Karpas-422 (cell line): ENCODE results near the gene CALML5. TPM values are rescaled to one million over a fixed set of nuclear protein-coding genes. Genes with fewer than 3 reads are reported as not detected.

Experiments used
- DNase-seq: peaks from one replicate; pipeline ENCODE4 v3.0.0-alpha.2; 2015
- H2AFZ ChIP-seq: fragments of 200-600 bp; sonication (generic); 2 replicates; pipeline ENCODE4 v1.6.1; 2014; ENCODE audit warnings: antibody characterized with exemption, low read length, mixed read lengths
- H3K27ac ChIP-seq: fragments of 200-600 bp; sonication (generic); 2 replicates; pipeline ENCODE4 v1.5.1; 2014; ENCODE audit warnings: mild to moderate bottlenecking, low read length, moderate library complexity
- H3K27me3 ChIP-seq: fragments of 200-600 bp; sonication (generic); 2 replicates; pipeline ENCODE4 v1.6.1; 2014; ENCODE audit warnings: low read length, mixed read lengths
- H3K36me3 ChIP-seq: fragments of 200-600 bp; sonication (generic); 2 replicates; pipeline ENCODE4 v1.6.1; 2014; ENCODE audit warnings: low read length, mixed read lengths; ENCODE audit not compliant: insufficient read depth
- H3K4me1 ChIP-seq: fragments of 200-600 bp; sonication (generic); 2 replicates; pipeline ENCODE4 v1.6.1; 2014; ENCODE audit warnings: mild to moderate bottlenecking, low read length, mixed read lengths
- H3K4me2 ChIP-seq: fragments of 200-600 bp; sonication (generic); 2 replicates; pipeline ENCODE4 v1.6.1; 2014; ENCODE audit warnings: low read length, low read depth, mild to moderate bottlenecking; ENCODE audit not compliant: poor library complexity, severe bottlenecking
- H3K4me3 ChIP-seq: fragments of 200-600 bp; sonication (generic); 2 replicates; pipeline ENCODE4 v1.5.1; 2014; ENCODE audit warnings: mild to moderate bottlenecking, antibody characterized with exemption, low read length, mixed read lengths
- H3K79me2 ChIP-seq: fragments of 200-600 bp; sonication (generic); 2 replicates; pipeline ENCODE4 v1.6.1; 2014; ENCODE audit warnings: mild to moderate bottlenecking, low read length, mixed read lengths
- H3K9ac ChIP-seq: fragments of 200-600 bp; sonication (generic); 2 replicates; pipeline ENCODE4 v1.6.0; 2014; ENCODE audit warnings: low read length
- H3K9me2 ChIP-seq: fragments of 200-600 bp; sonication (generic), shearing (Covaris generic); replicated peaks from 2 replicates; pipeline ENCODE4 v1.6.0; 2014; ENCODE audit warnings: mild to moderate bottlenecking, low read length, moderate library complexity; ENCODE audit not compliant: insufficient read depth
- H3K9me3 ChIP-seq: fragments of 300-700, 200-600 bp; sonication (generic); 2 replicates; pipeline ENCODE4 v1.6.1; 2014; ENCODE audit warnings: low read length, mixed read lengths
- H4K20me1 ChIP-seq: fragments of 200-600 bp; sonication (generic); 2 replicates; pipeline ENCODE4 v1.6.1; 2014; ENCODE audit warnings: mild to moderate bottlenecking, antibody characterized with exemption, low read length, low read depth; ENCODE audit not compliant: insufficient read depth
- total RNA-seq: library from RNA; depleted of rRNA; stranded (reverse); fragments of >200 nt; shearing (Covaris generic); gene quantifications from 2 replicates; pipeline ENCODE4 v1.2.3, GENCODE V29; 2014; ENCODE audit warnings: low replicate concordance

CALML5 gene
- total RNA-seq, 1 experiment from 2014 or later = not detected

DNA sequence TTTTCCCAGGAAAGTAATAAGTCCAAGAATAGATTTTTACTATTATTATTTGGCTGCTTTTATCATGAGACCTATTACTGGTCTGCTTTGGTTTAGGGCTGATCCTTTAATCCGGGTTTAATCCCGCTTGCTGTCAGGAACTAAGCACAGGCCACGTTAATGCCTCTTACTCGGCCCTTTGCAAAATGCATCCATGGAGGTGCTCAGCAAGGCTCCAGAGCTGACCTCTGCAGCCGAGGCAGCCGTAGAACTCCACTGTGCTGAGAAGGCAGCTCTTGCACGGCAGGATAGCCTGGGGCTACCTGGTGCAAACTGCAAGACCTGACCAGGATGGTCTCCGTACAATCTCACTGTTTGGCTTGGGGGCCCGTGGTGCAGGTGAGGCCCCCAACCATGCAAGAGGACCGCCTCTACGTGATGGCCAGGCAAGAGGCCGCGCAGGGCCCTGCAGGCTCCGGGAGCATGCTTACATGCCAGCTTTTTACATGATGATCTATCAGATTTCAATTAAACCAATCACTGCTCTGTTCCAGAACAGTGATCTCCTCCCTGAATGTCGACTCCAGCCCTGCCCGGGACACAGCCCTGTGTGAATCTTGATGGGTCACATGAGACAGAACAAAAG, 15.0 kb upstream of the CALML5 start:
- H3K9ac ChIP-seq = no peak overlapping the region
- DNase-seq = no peak
- H3K4me1 ChIP-seq = no peaks in the 10 kb centered on the region
- H3K27ac ChIP-seq = no peak overlapping the region
- no peaks in the 10 kb centered on the region for H3K79me2 ChIP-seq
- no peak overlapping the region for H2AFZ ChIP-seq
- H3K4me3 ChIP-seq = no peak overlapping the region
- no peaks in the 10 kb centered on the region for H3K9me2 ChIP-seq
- H3K9me3 ChIP-seq = no peaks in the 10 kb centered on the region
- H4K20me1 ChIP-seq = no peaks in the 10 kb centered on the region
- no peak overlapping the region for H3K4me2 ChIP-seq
- no peaks in the 10 kb centered on the region for H3K27me3 ChIP-seq
- no peaks in the 10 kb centered on the region for H3K36me3 ChIP-seq

GRCh38 chr10:5512881-5513612, 13.7 kb upstream of the CALML5 start:
- Histone ChIP-seq H3K9me2 (no peaks in the 10 kb centered on the region), H2AFZ (no peak overlapping the region), H3K4me1 (no peaks in the 10 kb centered on the region), H3K36me3 (no peaks in the 10 kb centered on the region), H3K4me2 (no peak overlapping the region), H3K9me3 (no peaks in the 10 kb centered on the region), H3K79me2 (no peaks in the 10 kb centered on the region), H3K4me3 (no peak overlapping the region), H3K27ac (no peak overlapping the region), H3K27me3 (no peaks in the 10 kb centered on the region), H4K20me1 (no peaks in the 10 kb centered on the region), H3K9ac (no peak overlapping the region)
- DNase-seq = no peak

- Histone ChIP-seq H2AFZ (no peak overlapping the region), H3K4me3 (no peak overlapping the region), H3K36me3 (no peaks in the 10 kb centered on the region), H3K27me3 (no peaks in the 10 kb centered on the region), H3K4me2 (no peak overlapping the region), H4K20me1 (no peaks in the 10 kb centered on the region), H3K9ac (no peak overlapping the region), H3K27ac (no peak overlapping the region), H3K9me2 (no peaks in the 10 kb centered on the region), H3K79me2 (no peaks in the 10 kb centered on the region), H3K9me3 (no peaks in the 10 kb centered on the region), H3K4me1 (no peaks in the 10 kb centered on the region)
- DNase-seq = no peak
These were observed 13.0 kb upstream of the CALML5 start for GRCh38 chr10:5512331-5512730.

- H4K20me1 ChIP-seq = no peaks in the 10 kb centered on the region
- H3K4me1 ChIP-seq = no peaks in the 10 kb centered on the region
- H3K36me3 ChIP-seq = no peaks in the 10 kb centered on the region
- no peaks in the 10 kb centered on the region for H3K9me2 ChIP-seq
- DNase-seq = no peak
- H3K79me2 ChIP-seq = no peaks in the 10 kb centered on the region
- H3K4me2 ChIP-seq = no peak overlapping the region
- H3K4me3 ChIP-seq = no peak overlapping the region
- no peak overlapping the region for H3K9ac ChIP-seq
- H3K27ac ChIP-seq = no peak overlapping the region
- no peaks in the 10 kb centered on the region for H3K9me3 ChIP-seq
- no peak overlapping the region for H2AFZ ChIP-seq
- no peaks in the 10 kb centered on the region for H3K27me3 ChIP-seq
These were observed 12.5 kb upstream of the CALML5 start for GRCh38 chr10:5511885-5512280.

GRCh38 chr10:5511231-5511884, 12.0 kb upstream of the CALML5 start:
- H2AFZ ChIP-seq = no peak overlapping the region
- no peak overlapping the region for H3K9ac ChIP-seq
- H3K4me1 ChIP-seq = no peaks in the 10 kb centered on the region
- no peaks in the 10 kb centered on the region for H3K9me2 ChIP-seq
- no peaks in the 10 kb centered on the region for H3K36me3 ChIP-seq
- H3K4me3 ChIP-seq = no peak overlapping the region
- H3K9me3 ChIP-seq = no peaks in the 10 kb centered on the region
- no peak overlapping the region for H3K4me2 ChIP-seq
- no peaks in the 10 kb centered on the region for H3K79me2 ChIP-seq
- no peak overlapping the region for H3K27ac ChIP-seq
- no peaks in the 10 kb centered on the region for H3K27me3 ChIP-seq
- DNase-seq = no peak
- no peaks in the 10 kb centered on the region for H4K20me1 ChIP-seq

DNA sequence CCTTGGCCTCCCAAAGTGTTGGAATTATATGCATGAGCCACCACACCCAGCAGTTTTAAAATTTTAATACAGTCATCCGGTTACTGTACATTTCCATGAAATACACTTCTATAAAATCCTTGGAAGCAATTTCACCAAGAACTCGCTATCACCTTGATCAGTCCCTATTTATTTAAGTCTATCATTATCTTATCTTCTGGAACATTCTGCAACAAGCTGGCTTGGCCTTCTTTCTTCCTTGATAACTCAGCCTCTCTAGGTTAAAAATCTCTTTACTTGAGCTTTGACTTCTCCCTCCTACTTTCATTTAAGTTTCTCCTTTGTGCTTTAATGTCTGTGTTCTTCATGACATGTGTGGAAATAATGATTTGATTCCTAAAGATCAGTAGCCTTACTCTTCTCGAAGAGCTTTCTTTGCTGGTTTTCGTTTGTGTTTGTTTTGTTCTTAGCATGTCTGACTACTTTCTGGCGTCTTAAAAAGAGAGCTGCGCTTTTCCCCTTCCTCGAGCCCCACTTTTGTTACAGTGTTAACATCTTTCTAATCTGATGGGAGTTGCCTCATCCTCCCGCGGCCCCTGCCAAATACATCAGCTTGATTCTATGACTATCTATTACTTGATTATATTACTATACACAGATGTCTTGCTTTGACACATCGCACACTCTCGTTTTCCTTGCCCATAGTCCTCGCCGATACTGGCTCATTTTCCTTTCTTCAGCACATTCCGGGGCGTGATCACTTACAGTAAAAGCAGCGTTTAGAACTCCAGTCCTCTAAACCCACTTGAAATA, 11.1 kb upstream of the CALML5 start:
- Histone ChIP-seq H3K9me2 (no peaks in the 10 kb centered on the region), H3K79me2 (no peaks in the 10 kb centered on the region), H3K27ac (no peak overlapping the region), H3K36me3 (no peaks in the 10 kb centered on the region), H3K4me3 (no peak overlapping the region), H3K9ac (no peak overlapping the region), H3K9me3 (no peaks in the 10 kb centered on the region), H3K4me2 (no peak overlapping the region), H3K4me1 (no peaks in the 10 kb centered on the region), H4K20me1 (no peaks in the 10 kb centered on the region), H2AFZ (no peak overlapping the region), H3K27me3 (no peaks in the 10 kb centered on the region)
- DNase-seq = no peak

DNA sequence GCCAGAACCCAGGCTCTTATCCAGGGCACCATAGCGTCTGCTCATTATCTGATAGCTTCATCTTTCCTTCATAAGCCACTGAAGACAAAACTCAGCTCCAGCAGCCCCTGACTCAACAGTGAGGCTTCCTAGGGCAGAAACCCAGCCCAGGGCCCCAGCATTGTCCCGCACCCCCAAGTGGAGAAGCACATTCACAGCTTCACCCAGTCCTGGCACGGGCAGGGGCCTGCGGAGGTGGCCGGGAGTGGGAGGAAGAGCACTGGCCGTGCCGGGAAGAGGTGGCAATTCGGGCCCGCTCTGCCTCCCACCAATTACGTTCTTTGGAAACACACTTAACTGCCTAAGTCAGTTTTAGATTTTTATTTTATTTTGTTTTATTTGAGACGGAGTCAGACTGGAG, 10.3 kb upstream of the CALML5 start:
- Histone ChIP-seq H3K4me1 (no peaks in the 10 kb centered on the region), H3K9me2 (no peaks in the 10 kb centered on the region), H4K20me1 (no peaks in the 10 kb centered on the region), H3K4me3 (no peak overlapping the region), H3K36me3 (no peaks in the 10 kb centered on the region), H3K9ac (no peak overlapping the region), H3K27ac (no peak overlapping the region), H3K79me2 (no peaks in the 10 kb centered on the region), H3K9me3 (no peaks in the 10 kb centered on the region), H3K27me3 (no peaks in the 10 kb centered on the region), H2AFZ (no peak overlapping the region), H3K4me2 (no peak overlapping the region)
- DNase-seq = no peak

GRCh38 chr10:5509236-5509635, 9.9 kb upstream of the CALML5 start:
- Histone ChIP-seq H3K27me3 (no peaks in the 10 kb centered on the region), H3K4me1 (no peaks in the 10 kb centered on the region), H3K36me3 (no peaks in the 10 kb centered on the region), H3K9me2 (no peaks in the 10 kb centered on the region), H4K20me1 (no peaks in the 10 kb centered on the region), H2AFZ (no peak overlapping the region), H3K79me2 (no peaks in the 10 kb centered on the region), H3K9ac (no peak overlapping the region), H3K4me2 (no peak overlapping the region), H3K9me3 (no peaks in the 10 kb centered on the region), H3K4me3 (no peak overlapping the region), H3K27ac (no peak overlapping the region)
- no peak for DNase-seq
